Measurements from ENCODE around the gene MYEF2. TPM values are rescaled to one million over a fixed set of nuclear protein-coding genes. Genes with fewer than 3 reads are reported as not detected.
A peak's percentile ranks its signal among the peaks of the same experiment; 100 is the strongest.

The MYEF2 gene, protein sequence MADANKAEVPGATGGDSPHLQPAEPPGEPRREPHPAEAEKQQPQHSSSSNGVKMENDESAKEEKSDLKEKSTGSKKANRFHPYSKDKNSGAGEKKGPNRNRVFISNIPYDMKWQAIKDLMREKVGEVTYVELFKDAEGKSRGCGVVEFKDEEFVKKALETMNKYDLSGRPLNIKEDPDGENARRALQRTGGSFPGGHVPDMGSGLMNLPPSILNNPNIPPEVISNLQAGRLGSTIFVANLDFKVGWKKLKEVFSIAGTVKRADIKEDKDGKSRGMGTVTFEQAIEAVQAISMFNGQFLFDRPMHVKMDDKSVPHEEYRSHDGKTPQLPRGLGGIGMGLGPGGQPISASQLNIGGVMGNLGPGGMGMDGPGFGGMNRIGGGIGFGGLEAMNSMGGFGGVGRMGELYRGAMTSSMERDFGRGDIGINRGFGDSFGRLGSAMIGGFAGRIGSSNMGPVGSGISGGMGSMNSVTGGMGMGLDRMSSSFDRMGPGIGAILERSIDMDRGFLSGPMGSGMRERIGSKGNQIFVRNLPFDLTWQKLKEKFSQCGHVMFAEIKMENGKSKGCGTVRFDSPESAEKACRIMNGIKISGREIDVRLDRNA
- polyA plus RNA-seq, result 6.2 TPM

DNA sequence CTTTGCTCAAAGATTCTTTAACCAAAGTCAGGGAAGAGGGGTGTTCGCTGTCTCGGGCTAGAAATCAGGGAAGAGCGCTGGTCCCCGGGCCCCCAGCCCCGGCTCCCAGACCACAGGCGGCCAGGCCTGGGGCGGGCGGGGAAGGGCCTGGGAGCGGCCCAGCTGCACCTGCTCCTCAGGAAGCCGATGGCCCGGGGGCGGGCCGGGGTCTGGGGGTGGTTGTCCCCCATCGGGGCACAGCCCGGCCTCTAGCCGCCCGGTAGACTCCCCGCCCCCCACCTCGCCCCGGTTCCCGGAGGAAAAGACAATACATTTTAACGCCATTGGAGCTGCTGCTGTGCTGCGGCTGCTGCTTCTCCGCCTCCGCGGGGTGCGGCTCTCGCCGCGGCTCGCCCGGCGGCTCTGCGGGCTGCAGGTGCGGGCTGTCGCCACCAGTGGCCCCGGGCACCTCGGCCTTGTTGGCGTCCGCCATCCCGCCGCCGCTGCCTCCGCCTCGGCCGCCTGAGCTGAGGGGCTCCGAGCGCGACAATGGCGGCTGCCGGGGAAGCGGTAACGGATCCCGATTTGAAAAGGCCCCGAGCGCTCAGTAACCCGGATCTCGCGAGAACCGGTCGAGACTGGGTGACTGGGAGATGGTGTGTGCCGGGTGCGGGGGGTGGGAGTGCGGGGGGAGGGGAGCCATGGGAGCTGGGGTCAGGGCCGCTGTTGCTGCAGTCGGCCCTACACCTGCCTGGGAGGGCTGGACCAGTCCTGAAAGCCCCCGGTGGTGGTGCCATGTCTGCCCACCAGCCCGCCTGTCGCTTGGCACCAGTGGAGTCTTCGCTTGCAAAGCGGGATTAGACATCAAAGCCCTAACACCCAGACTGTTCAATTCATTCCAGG is at the start of gene MYEF2:
TSS of gene MYEF2 (minus strand) at position 530 of the 882 bp plus-strand sequence. CDS start at position 472, 58 bp downstream.
- H3K36me3 Mint-ChIP-seq, result peaks cover 4% of the 10 kb centered on the region
- H3K9me3 Mint-ChIP-seq, result no peaks in the 10 kb centered on the region
- peak within 1 kb of the TSS in 2 of 3 donors; percentile 15 to 78 for H3K27ac Mint-ChIP-seq
- H3K27me3 Mint-ChIP-seq, result peaks cover 2% of the 10 kb centered on the region
- peak within 1 kb of the TSS; percentile 84 to 99 (median 92) for H3K4me3 Mint-ChIP-seq
- H3K4me1 Mint-ChIP-seq, result peaks cover 8 to 17% (median 12%) of the 10 kb centered on the region in 3 donors

DNA sequence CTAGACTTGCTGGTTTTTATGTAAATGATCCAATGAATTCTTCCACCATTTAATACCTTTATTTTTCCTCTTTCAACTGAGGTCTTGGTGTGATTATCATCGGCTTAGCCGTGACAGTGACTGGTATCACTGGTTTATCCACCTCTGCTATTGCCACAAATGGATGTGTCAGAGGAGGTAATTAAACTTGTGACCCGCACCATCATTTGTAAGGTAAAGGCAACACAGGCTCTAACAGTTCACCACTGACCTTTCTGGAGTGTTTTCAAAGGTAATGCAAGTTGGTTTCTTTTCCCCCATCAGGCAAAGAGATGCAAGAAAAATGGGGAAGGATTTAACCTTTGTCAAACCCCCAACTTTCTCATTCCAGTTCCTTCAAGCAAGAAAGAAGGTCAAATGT is 47.7 kb upstream of the MYEF2 start:
- no peak overlapping the region for H3K27ac Mint-ChIP-seq
- H3K36me3 Mint-ChIP-seq, result peaks cover 3% of the 10 kb centered on the region
- no peak overlapping the region for H3K4me3 Mint-ChIP-seq
- peaks cover 2% of the 10 kb centered on the region for H3K27me3 Mint-ChIP-seq
- H3K4me1 Mint-ChIP-seq, result no peaks in the 10 kb centered on the region
- no peaks in the 10 kb centered on the region for H3K9me3 Mint-ChIP-seq

DNA sequence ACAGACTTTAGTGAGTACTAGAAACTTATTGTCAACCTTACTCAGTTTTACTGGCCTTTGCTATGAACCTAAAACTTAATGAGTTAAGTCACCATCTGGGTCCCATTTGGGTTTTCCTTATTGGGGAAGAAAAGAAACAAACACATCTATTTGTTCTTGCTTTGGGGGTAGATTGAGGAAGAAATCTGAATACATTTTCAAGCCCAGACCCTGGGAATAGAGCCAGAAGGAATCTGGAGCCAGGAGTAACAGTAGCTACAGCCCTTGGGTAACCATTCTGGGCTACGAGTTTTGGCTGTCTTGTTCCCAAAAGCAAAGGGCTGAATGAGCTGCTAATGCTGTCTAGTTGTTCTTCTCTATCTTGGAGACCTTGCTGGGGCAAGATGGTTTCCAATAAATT is 44.5 kb upstream of the MYEF2 start:
- H3K4me1 Mint-ChIP-seq, result no peaks in the 10 kb centered on the region
- H3K27me3 Mint-ChIP-seq, result peaks cover 3% of the 10 kb centered on the region
- no peak overlapping the region for H3K27ac Mint-ChIP-seq
- H3K9me3 Mint-ChIP-seq, result no peaks in the 10 kb centered on the region
- no peak overlapping the region for H3K4me3 Mint-ChIP-seq
- H3K36me3 Mint-ChIP-seq, result peaks cover 3% of the 10 kb centered on the region

DNA sequence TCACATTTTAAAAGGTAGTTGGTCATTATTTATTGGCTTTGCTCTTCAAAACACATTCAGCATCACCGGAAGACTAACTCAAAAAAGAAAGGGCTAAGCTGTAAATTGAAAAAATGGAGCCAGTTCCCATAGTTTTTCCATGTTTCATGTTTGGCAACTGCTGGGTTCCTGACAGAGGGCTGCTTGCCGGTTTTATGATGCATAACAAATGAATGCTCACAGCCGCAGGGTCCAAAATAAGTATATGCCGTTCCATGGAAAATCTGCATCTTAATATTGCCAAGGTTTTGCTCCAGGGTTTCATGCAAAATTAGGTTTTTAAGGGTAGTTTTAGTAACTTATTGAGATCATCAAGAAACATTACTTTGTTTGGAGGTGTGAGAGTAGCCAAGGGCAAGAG is 43.8 kb upstream of the MYEF2 start:
- Mint-ChIP-seq H3K36me3 (peaks cover 1% of the 10 kb centered on the region), H3K4me1 (no peaks in the 10 kb centered on the region), H3K9me3 (no peaks in the 10 kb centered on the region), H3K27me3 (peaks cover 3% of the 10 kb centered on the region), H3K4me3 (no peak overlapping the region), H3K27ac (no peak overlapping the region)

DNA sequence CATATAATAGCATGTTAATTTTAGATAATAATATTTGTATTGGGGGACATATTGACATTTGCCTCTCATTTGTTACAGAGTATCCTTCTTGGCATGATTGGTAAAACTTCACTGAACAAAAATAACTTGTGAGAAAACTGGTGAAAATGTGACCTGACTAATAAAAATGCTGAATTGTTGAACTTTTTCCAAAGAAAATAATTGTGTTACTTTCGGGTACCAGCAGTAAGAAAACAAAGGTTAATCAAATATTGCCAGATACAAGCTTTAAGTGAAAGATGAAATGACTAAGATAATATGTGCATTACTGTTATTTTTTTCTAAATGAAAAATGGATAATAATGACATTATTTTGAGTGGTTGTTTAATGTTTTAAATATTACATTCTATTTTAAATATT is 43.2 kb upstream of the MYEF2 start:
- peaks cover 2% of the 10 kb centered on the region for H3K27me3 Mint-ChIP-seq
- no peak overlapping the region for H3K27ac Mint-ChIP-seq

DNA sequence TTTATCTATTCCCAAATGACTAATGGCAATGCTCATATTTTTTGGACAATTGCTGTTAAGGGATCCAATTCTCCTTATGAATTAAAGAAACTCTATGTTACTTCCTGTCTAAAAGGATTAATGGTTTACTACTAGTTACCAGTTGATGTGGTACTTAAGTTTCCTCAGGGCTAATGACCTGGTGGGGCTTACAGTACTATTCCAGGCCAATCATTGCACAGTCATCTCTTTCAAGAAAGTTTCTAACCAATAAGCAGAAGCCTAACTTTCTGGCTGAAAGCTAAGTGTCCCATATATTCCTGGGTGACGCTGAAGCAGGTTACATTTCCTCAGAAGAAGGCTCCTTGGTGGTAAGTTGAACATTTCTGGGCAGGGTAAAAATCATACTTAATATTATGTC is 27.9 kb upstream of the MYEF2 start, which contains the start of gene SLC12A1:
TSS of gene SLC12A1 (plus strand) at position 322 of the 400 bp plus-strand sequence. CDS start 1,418 bp downstream, outside the sequence.
- Mint-ChIP-seq H3K36me3 (no peaks in the 10 kb centered on the region), H3K4me3 (no peak within 1 kb of the TSS), H3K27me3 (peaks cover 8% of the 10 kb centered on the region), H3K27ac (no peak within 1 kb of the TSS), H3K9me3 (peaks cover 0 to 2% (median 0%) of the 10 kb centered on the region in 3 donors), H3K4me1 (no peaks in the 10 kb centered on the region)

More for the DNA sequence above, 43.2 kb upstream of the MYEF2 start:
- no peak overlapping the region for H3K4me3 Mint-ChIP-seq
- H3K36me3 Mint-ChIP-seq, result peaks cover 1% of the 10 kb centered on the region
- no peaks in the 10 kb centered on the region for H3K4me1 Mint-ChIP-seq
- no peaks in the 10 kb centered on the region for H3K9me3 Mint-ChIP-seq

DNA sequence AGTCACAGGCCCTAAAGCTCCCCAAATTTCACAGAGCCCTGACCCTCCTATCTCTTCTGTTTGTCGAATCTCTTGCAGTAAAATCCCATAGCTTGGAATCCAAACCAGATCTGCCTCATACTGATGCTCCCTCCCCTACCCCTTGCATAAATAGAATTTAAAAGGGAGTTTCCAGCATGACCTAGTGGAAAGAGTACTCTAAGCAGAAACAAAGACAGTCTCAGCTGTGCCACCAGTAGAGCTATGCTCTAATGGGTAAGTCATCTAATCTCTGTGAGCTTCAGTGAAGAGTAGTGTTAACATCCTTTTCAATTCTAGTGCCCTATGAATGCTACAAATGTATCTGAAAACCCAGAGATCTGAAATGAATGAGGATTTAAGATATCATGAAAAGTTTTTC is 24.0 kb upstream of the MYEF2 start:
- no peak overlapping the region for H3K27ac Mint-ChIP-seq
- no peaks in the 10 kb centered on the region for H3K36me3 Mint-ChIP-seq
- H3K4me3 Mint-ChIP-seq, result no peak overlapping the region
- H3K27me3 Mint-ChIP-seq, result peaks cover 6% of the 10 kb centered on the region
- H3K9me3 Mint-ChIP-seq, result peaks cover 0 to 2% (median 2%) of the 10 kb centered on the region in 3 donors
- no peaks in the 10 kb centered on the region for H3K4me1 Mint-ChIP-seq

DNA sequence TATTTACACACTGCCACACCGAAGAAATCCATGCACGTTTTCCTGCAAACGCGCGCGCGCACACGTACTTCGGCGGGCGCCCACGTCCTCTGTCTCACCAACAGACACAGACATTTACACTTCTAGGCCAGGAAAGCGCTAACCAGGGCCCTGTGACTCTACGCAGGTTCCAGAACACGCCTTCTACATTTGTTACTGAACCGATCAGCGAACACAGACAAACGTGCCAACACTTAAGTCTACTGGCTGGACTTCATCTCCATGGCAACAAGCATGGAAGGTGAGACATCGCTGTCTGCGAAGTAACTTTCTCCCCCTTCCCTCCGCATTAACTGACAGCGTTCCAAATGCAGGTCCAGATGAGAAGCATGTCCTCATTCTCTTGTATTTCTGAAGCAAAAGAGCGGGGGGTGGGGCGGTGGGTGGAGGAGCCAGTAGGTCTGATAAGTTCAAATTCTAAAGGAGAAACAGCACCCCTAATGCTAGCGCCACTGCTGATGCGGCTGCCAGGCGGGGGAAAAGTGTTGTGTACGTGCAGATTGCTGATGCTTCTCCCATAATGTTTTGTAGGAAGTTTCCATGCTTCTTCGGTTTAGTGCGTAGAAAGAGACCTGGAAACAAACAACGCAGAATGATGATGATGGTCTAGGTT is 13.6 kb upstream of the MYEF2 start, which contains the start of gene CTXN2:
TSS of gene CTXN2 (plus strand) at position 92 of the 652 bp plus-strand sequence. CDS start 9,636 bp downstream, outside the sequence.
- no peak within 1 kb of the TSS for H3K27ac Mint-ChIP-seq
- peaks cover 0 to 6% (median 0%) of the 10 kb centered on the region in 3 donors for H3K9me3 Mint-ChIP-seq
- H3K4me1 Mint-ChIP-seq, result peaks cover 0 to 2% (median 0%) of the 10 kb centered on the region in 3 donors
- no peak within 1 kb of the TSS for H3K4me3 Mint-ChIP-seq
- H3K27me3 Mint-ChIP-seq, result peaks cover 21% of the 10 kb centered on the region
- H3K36me3 Mint-ChIP-seq, result no peaks in the 10 kb centered on the region

DNA sequence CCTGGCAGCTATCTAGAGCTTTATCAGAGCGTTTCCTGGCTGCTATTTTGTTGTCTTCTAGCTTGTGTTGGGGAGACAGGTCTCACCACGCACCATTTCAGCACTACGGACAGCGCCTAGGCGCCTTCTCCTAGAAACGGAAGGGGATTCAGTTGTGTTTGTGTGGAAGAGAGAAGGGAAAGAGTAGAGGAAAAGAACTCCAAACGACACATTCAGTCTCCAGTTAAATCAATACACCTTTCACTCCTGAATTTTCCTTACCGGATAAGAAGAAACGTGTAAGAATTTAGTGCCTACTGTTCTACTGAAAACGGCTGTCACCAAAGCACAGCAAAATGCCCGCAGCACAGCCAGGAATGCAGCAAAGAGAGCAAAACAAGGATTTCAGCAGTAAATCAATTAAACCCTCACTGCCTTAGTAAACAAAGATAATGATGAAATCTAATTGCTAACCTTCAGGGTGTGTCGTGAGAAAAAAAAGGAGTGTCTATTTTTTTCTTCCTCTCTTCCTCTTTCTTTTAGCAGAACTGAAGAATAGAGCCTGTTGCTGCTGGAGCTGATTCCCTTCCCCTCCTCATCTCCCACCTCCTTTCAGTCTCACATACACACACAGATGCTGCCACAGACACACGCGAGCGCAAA is 13.0 kb upstream of the MYEF2 start:
- peaks cover 0 to 2% (median 0%) of the 10 kb centered on the region in 3 donors for H3K4me1 Mint-ChIP-seq
- peaks cover 19% of the 10 kb centered on the region for H3K27me3 Mint-ChIP-seq
- H3K4me3 Mint-ChIP-seq, result no peak overlapping the region
- peaks cover 0 to 6% (median 0%) of the 10 kb centered on the region in 3 donors for H3K9me3 Mint-ChIP-seq
- H3K27ac Mint-ChIP-seq, result no peak overlapping the region
- H3K36me3 Mint-ChIP-seq, result no peaks in the 10 kb centered on the region

DNA sequence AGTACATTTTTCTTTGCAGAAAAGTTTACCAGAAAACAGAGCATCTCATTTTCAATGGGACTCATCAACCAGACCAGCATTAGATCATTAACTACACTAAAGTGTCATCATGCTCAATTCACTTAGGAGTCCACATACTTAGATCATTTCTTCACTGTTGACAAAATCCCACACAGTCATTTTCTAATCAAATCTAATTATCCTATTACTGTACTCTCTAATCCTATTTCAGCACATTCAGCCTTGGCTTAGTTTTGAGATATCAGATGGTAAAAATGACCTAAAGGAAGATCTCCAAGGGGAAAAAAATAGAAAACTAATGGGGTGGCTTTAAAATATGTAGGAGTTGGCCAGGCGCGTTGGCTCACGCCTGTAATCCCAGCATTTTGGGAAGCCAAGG is 8.2 kb upstream of the MYEF2 start:
- Mint-ChIP-seq H3K4me3 (no peak overlapping the region), H3K4me1 (peaks cover 0 to under 1% (median 0%) of the 10 kb centered on the region in 3 donors), H3K27me3 (peaks cover 2% of the 10 kb centered on the region), H3K36me3 (no peaks in the 10 kb centered on the region), H3K9me3 (peaks cover 0 to 3% (median 2%) of the 10 kb centered on the region in 3 donors), H3K27ac (no peak overlapping the region)

DNA sequence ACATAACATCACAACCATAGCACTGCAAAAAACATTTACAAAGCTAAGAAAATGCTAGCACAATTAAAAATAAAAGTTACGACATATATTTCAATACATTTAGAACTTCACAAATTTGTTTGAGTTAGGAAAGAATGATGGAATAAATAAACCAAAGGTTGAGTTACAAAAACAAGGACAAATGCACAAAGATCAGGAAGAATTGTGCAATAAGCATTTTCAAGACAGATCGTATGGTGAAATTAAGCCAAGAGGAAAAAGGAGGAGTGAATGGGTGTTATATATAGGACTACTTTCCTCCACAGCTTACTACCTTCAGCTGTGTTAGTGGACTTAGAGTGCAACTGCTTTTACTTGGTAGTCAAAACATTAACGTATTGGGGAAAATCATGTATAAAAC is 7.4 kb upstream of the MYEF2 start:
- no peak overlapping the region for H3K4me3 Mint-ChIP-seq
- H3K4me1 Mint-ChIP-seq, result no peaks in the 10 kb centered on the region
- H3K27me3 Mint-ChIP-seq, result no peaks in the 10 kb centered on the region
- no peaks in the 10 kb centered on the region for H3K36me3 Mint-ChIP-seq
- H3K27ac Mint-ChIP-seq, result no peak overlapping the region
- peaks cover 0 to 3% (median 2%) of the 10 kb centered on the region in 3 donors for H3K9me3 Mint-ChIP-seq

DNA sequence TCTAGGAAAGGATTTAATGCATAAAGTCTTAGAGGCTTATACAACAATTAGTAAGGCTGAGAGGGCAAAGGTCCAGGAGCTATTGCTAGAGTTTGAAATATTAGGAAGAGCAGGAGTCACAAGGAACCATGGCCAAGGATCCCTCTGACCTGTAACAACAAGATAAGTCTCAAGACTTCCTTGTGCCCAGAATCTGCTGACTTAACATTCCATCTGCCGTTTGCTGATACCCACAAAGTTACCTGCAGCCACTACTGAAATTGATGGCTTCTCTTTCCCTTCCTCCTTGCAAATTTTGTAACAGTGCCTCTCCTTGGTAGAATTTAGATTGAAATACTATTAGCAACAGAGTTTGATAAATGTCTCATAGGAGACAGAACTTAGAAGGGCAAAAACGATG is 4.7 kb upstream of the MYEF2 start:
- no peaks in the 10 kb centered on the region for H3K36me3 Mint-ChIP-seq
- no peaks in the 10 kb centered on the region for H3K4me1 Mint-ChIP-seq
- no peak overlapping the region for H3K27ac Mint-ChIP-seq
- peaks cover 0 to 2% (median 2%) of the 10 kb centered on the region in 3 donors for H3K9me3 Mint-ChIP-seq
- no peak overlapping the region for H3K4me3 Mint-ChIP-seq
- peaks cover 2% of the 10 kb centered on the region for H3K27me3 Mint-ChIP-seq

DNA sequence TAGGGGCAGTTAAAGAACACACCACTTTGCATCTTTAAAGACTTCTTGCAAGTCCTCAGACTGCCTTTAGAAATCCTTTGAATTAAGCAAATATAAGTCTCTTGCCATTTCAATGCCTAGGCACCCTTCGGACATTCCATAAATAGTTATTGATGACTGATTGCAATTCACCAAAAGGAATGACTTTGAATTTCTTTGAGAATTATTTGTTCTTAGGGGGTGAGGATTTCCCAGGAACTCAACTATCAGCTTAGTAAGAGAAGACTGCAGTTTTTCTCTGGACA is 495 bp upstream of the MYEF2 start:
- Mint-ChIP-seq H3K4me3 (peak overlapping the region; percentile 76 to 99 (median 80)), H3K27ac (no peak overlapping the region), H3K36me3 (peaks cover 4% of the 10 kb centered on the region)

DNA sequence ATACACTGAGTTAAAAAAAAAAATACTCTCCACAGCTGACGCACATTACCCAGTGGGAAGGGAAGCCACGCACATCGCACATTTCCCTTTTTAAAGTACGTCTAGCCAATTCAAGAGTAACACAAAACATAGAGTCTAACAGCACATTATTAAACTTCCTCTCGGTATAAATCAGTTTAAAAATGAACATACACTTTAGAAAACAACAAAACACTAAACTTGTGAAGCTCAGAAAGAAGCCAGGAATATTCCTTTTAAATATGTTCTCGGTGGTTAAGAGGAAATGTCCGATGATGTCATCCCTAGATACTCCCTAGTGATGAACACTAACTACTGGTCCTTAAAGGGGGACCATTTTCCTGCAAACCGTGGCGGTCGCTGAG is 721 bp downstream of the MYEF2 start:
- peak overlapping the region in 2 of 3 donors; percentile 15 to 78 for H3K27ac Mint-ChIP-seq

More for the DNA sequence above, 495 bp upstream of the MYEF2 start:
- H3K9me3 Mint-ChIP-seq, result no peaks in the 10 kb centered on the region
- H3K27me3 Mint-ChIP-seq, result peaks cover 2% of the 10 kb centered on the region
- H3K4me1 Mint-ChIP-seq, result peaks cover 6 to 17% (median 12%) of the 10 kb centered on the region in 3 donors

More for the DNA sequence above, 721 bp downstream of the MYEF2 start:
- Mint-ChIP-seq H3K36me3 (peaks cover 5% of the 10 kb centered on the region), H3K27me3 (peaks cover 2% of the 10 kb centered on the region), H3K4me3 (peak overlapping the region; percentile 84 to 99 (median 92)), H3K9me3 (no peaks in the 10 kb centered on the region), H3K4me1 (peaks cover 8 to 17% (median 12%) of the 10 kb centered on the region in 3 donors)
